ENCODE data around the gene PPFIBP1.

The PPFIBP1 gene

DNA sequence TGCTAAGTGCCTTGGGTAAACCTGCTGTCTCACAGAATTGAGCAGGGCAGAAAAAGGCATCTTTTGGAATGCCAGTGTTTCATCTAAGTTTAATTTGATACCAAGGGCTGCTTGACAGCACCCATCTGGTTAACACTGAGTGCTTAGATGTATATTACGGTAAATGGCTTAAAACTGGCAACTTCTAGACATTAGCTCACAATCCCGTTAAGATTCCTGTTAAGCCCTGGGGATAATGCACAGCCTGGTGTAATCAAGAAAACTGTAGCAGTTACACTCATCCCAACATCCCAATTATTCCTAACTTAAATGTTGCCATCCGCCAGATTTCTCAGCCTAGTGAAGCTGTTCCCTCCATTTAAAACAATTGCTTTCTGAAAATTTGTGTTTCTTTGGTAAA is 29.9 kb downstream of the PPFIBP1 start:
- DNase-seq (ENCODE audit: extremely low read depth, insufficient read length), result no peak
- TF ChIP-seq, protein P1, sequence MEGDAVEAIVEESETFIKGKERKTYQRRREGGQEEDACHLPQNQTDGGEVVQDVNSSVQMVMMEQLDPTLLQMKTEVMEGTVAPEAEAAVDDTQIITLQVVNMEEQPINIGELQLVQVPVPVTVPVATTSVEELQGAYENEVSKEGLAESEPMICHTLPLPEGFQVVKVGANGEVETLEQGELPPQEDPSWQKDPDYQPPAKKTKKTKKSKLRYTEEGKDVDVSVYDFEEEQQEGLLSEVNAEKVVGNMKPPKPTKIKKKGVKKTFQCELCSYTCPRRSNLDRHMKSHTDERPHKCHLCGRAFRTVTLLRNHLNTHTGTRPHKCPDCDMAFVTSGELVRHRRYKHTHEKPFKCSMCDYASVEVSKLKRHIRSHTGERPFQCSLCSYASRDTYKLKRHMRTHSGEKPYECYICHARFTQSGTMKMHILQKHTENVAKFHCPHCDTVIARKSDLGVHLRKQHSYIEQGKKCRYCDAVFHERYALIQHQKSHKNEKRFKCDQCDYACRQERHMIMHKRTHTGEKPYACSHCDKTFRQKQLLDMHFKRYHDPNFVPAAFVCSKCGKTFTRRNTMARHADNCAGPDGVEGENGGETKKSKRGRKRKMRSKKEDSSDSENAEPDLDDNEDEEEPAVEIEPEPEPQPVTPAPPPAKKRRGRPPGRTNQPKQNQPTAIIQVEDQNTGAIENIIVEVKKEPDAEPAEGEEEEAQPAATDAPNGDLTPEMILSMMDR (IDR thresholded peaks at IDR 0.05; ENCODE audit: insufficient read depth, low read length, poor library complexity, severe bottlenecking), result no peak
- Histone ChIP-seq H3K4me3 (replicated peaks; ENCODE audit: low read depth, low read length) (no peak overlapping the region), H3K36me3 (ENCODE audit: control insufficient read depth, insufficient read depth, low read length) (no peaks in the 10 kb centered on the region), H3K27me3 (replicated peaks; ENCODE audit: control insufficient read depth, insufficient read depth, low read length) (no peaks in the 10 kb centered on the region)

DNA sequence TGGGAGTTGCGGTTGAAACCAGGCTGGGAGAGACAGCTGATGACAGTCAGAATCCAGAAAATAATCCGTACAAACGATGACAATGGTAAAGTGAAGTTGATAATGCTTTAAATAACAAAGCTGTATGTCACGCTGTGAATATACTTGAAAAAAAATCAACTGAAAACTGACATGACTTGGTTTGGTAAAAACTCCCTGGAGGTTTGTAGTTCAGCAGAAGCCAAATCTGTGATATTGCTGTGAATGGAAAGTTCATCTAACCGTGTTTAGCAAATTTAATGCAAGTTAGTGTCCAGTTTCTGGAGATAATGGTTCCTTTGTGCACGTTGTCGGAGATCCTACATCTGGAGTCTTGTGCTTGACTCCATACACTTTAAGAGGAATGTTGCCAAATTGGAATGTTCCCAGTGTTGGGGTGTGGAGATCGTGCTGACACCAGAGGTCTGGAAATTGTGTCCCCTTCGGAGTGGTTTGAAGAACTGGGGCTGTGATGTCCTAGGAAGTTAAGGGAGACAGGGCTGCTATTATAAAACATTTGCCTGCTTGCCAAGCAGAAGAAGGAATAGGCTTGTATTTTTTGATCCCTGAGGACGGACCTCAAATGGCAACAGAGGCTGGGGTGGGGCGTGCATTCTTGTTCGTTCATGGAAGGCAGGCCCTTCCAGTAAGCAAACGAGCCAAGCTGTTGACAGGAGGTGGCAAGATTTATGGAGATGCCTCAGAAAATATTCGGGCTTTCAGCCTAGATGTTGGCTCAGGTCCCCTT is 30.6 kb downstream of the PPFIBP1 start:
- H3K36me3 ChIP-seq (ENCODE audit: control insufficient read depth, insufficient read depth, low read length), result no peaks in the 10 kb centered on the region
- no peak overlapping the region for H3K4me3 ChIP-seq (replicated peaks; ENCODE audit: low read depth, low read length)
- TF ChIP-seq, protein P1 (IDR thresholded peaks at IDR 0.05; ENCODE audit: insufficient read depth, low read length, poor library complexity, severe bottlenecking), result no peak
- no peaks in the 10 kb centered on the region for H3K27me3 ChIP-seq (replicated peaks; ENCODE audit: control insufficient read depth, insufficient read depth, low read length)
- no peak for DNase-seq (ENCODE audit: extremely low read depth, insufficient read length)

DNA sequence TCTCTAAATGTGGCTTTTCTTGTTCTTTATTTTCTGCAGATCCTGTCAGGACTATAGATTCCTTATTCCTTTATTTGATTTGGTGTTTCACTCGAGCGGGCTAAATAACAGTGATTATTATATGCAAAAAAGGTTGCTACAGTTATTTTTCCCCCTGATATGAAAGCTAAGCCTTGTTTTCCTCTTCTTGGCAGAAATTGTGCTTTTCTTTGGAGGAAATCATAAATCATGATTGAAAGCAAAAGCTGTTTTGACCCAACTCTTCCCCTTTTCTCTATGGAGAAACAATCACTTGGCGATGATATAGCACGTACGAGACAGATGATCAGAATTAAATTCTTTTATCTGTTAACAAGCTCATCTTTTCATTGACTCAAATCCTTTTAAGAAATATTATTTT is 31.4 kb downstream of the PPFIBP1 start:
- no peak for DNase-seq (ENCODE audit: extremely low read depth, insufficient read length)
- no peaks in the 10 kb centered on the region for H3K27me3 ChIP-seq (replicated peaks; ENCODE audit: control insufficient read depth, insufficient read depth, low read length)
- no peaks in the 10 kb centered on the region for H3K36me3 ChIP-seq (ENCODE audit: control insufficient read depth, insufficient read depth, low read length)
- TF ChIP-seq, protein P1 (IDR thresholded peaks at IDR 0.05; ENCODE audit: insufficient read depth, low read length, poor library complexity, severe bottlenecking), result no peak
- no peak overlapping the region for H3K4me3 ChIP-seq (replicated peaks; ENCODE audit: low read depth, low read length)

DNA sequence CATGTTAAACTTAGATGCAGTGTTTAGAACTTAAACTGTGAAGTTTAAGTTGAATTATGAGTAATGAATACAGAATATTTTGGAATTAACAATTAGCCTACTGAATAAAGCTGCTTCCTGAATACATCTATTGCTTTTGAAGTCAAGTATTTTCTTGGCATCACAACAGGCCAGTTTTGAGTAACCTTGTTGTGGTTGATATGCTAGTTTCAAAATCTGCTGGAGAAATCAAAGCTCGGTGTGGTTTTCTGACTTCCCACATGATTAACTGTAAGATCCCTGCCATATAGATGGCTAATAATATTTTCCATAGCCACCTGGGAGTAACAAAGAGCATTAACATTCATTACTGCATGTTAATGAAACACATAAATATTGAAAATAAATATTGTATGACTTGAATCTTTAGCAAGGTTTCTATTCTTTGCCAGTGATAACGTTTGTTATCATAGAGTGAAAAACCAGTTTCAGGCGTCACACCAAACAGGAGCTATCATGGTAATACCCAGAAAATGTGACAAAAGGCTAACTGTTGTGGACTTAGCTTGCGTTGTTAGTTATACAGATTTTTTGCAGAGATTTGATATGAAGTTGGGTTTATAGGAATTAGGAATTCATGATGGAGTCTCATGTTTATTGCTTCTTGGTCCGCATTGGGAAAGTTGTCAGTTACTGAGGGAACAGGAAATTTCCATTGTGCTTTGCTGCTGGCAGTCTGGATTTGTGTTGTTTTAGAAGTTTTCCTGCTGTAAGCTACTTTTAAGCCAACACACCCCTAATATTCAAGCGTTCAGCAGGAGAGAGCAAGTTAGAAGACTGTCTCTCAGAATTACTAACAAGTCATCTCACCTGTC is 32.1 kb downstream of the PPFIBP1 start:
- no peaks in the 10 kb centered on the region for H3K36me3 ChIP-seq (ENCODE audit: control insufficient read depth, insufficient read depth, low read length)
- H3K27me3 ChIP-seq (replicated peaks; ENCODE audit: control insufficient read depth, insufficient read depth, low read length), result no peaks in the 10 kb centered on the region
- no peak for DNase-seq (ENCODE audit: extremely low read depth, insufficient read length)
- TF ChIP-seq, protein P1 (IDR thresholded peaks at IDR 0.05; ENCODE audit: insufficient read depth, low read length, poor library complexity, severe bottlenecking), result no peak
- H3K4me3 ChIP-seq (replicated peaks; ENCODE audit: low read depth, low read length), result no peak overlapping the region

DNA sequence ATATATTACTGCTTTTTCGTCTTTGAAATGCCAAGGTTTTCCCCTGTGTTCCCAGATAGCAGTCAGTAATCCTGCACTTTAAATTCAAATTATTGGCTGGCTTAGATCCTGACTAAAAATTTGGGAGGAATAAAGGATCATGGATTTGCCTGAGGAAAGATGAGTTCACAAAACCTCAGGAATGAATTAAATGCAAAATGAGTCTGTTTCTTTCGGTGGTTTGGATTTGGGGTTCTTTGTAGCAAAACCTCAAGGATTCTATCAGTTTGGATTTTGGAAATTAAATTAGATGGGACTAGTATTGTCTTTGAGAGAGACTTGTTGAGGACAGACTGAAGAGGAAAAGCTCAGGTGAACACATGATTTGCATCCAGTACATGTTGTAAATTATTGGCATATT is 36.1 kb downstream of the PPFIBP1 start:
- Histone ChIP-seq H3K36me3 (ENCODE audit: control insufficient read depth, insufficient read depth, low read length) (no peaks in the 10 kb centered on the region), H3K27me3 (replicated peaks; ENCODE audit: control insufficient read depth, insufficient read depth, low read length) (no peaks in the 10 kb centered on the region), H3K4me3 (replicated peaks; ENCODE audit: low read depth, low read length) (no peak overlapping the region)
- DNase-seq (ENCODE audit: extremely low read depth, insufficient read length), result no peak
- TF ChIP-seq, protein P1 (IDR thresholded peaks at IDR 0.05; ENCODE audit: insufficient read depth, low read length, poor library complexity, severe bottlenecking), result no peak

Measured in GM06990 (cell line).